HepG2 (cell line): ENCODE results near the gene CPSF7. TPM values are rescaled to one million over a fixed set of nuclear protein-coding genes. Genes with fewer than 3 reads are reported as not detected.

Experiments
- CAMTA2 ChIP-seq: sonication (generic); formaldehyde crosslinking; IDR thresholded peaks from 2 replicates; pipeline ENCODE4 v1.4.0; 2020; ENCODE audit warnings: mild to moderate bottlenecking, missing genetic modification reagents, borderline replicate concordance
- GLI4 ChIP-seq: sonication (generic); formaldehyde crosslinking; IDR thresholded peaks from 2 replicates; pipeline ENCODE4 v1.5.1; 2020; ENCODE audit warnings: missing genetic modification reagents, mild to moderate bottlenecking, moderate library complexity, borderline replicate concordance
- MEIS1 ChIP-seq: sonication (generic); formaldehyde crosslinking; IDR thresholded peaks from 2 replicates; pipeline ENCODE4 v1.9.0; 2021; ENCODE audit warnings: mild to moderate bottlenecking, missing genetic modification reagents, moderate library complexity, borderline replicate concordance
- NRL ChIP-seq: sonication (generic); formaldehyde crosslinking; IDR thresholded peaks from 2 replicates; pipeline ENCODE4 v1.5.0; 2020; ENCODE audit warnings: missing genetic modification reagents, mild to moderate bottlenecking, moderate library complexity, borderline replicate concordance
- TCF12 ChIP-seq, 2 experiments: fragments of 450-650 bp in 1 of 2; sonication (generic) in 1 of 2; formaldehyde crosslinking in 1 of 2; IDR thresholded peaks; 2 replicates each; pipeline versions ENCODE4 v1.6.1 to v1.8.0; 2017 to 2022; ENCODE audit warnings: antibody characterized with exemption in 1 of 2, mild to moderate bottlenecking in 1 of 2, missing genetic modification reagents in 1 of 2, moderate library complexity in 1 of 2
- ZNF143 ChIP-seq: sonication (generic); formaldehyde crosslinking; IDR thresholded peaks from 2 replicates; pipeline ENCODE4 v1.4.0; 2020; ENCODE audit warnings: missing genetic modification reagents
- ZNF264 ChIP-seq: sonication (generic); formaldehyde crosslinking; IDR thresholded peaks from 2 replicates; pipeline ENCODE4 v1.4.0; 2020; ENCODE audit warnings: missing genetic modification reagents
- ZNF281 ChIP-seq: sonication (generic); formaldehyde crosslinking; IDR thresholded peaks from 2 replicates; pipeline ENCODE4 v1.4.0; 2020; ENCODE audit warnings: missing genetic modification reagents, borderline replicate concordance
- ZNF317 ChIP-seq: sonication (generic); formaldehyde crosslinking; IDR thresholded peaks from 2 replicates; pipeline ENCODE4 v1.5.0; 2020; ENCODE audit warnings: mild to moderate bottlenecking, missing genetic modification reagents
- ZNF326 ChIP-seq: sonication (generic); formaldehyde crosslinking; IDR thresholded peaks from 2 replicates; pipeline ENCODE4 v1.4.0; 2020; ENCODE audit warnings: missing genetic modification reagents, borderline replicate concordance
- ZNF33B ChIP-seq: sonication (generic); formaldehyde crosslinking; IDR thresholded peaks from 2 replicates; pipeline ENCODE4 v1.5.1; 2020; ENCODE audit warnings: mild to moderate bottlenecking, missing genetic modification reagents
- ZNF441 ChIP-seq: sonication (generic); formaldehyde crosslinking; IDR thresholded peaks from 2 replicates; pipeline ENCODE4 v1.7.0; 2021; ENCODE audit warnings: missing genetic modification reagents, borderline replicate concordance
- ZNF747 ChIP-seq: sonication (generic); formaldehyde crosslinking; IDR thresholded peaks from 2 replicates; pipeline ENCODE4 v1.8.1; 2023; ENCODE audit warnings: missing genetic modification reagents, mild to moderate bottlenecking, borderline replicate concordance
- polyA plus RNA-seq, 8 experiments: library from polyadenylated mRNA; depleted of rRNA in 3 of 8; stranded (reverse) in 7 of 8; unstranded in 1 of 8; fragments of >200 nt; fragmentation: Illumina TruSeq in 4 of 8; extraction: Trizol in 4 of 8; gene quantifications; 2 replicates each; pipeline versions ENCODE4 v1.2.1 to v1.2.3, GENCODE V29; 2011 to 2016; ENCODE audit warnings: low read depth in 4 of 8, missing spikeins in 1 of 8, mixed read lengths in 1 of 8; ENCODE audit not compliant: insufficient read depth in 1 of 8
- total RNA-seq, 5 experiments: library from RNA; depleted of rRNA; stranded (reverse); fragments of >200 nt; fragmentation: Illumina TruSeq; extraction: Trizol; gene quantifications; 2 replicates each; pipeline ENCODE4 v1.2.3, GENCODE V29; 2016; ENCODE audit warnings: low read depth in 1 of 5
- TF ChIP-seq, protein P1 (sequence below), 2 experiments: IDR thresholded peaks; 2 replicates each; pipeline ENCODE4 v1.6.1; 2011 to 2012; ENCODE audit warnings: low read length in 2 of 2, borderline replicate concordance in 1 of 2, low read depth in 1 of 2, mild to moderate bottlenecking in 1 of 2, moderate library complexity in 1 of 2
- TF ChIP-seq, protein P2 (sequence below): sonication (generic); formaldehyde crosslinking; IDR thresholded peaks from 2 replicates; pipeline ENCODE4 v1.8.1; 2023; ENCODE audit warnings: mild to moderate bottlenecking, missing genetic modification reagents
- TF ChIP-seq, protein P3 (sequence below): sonication (generic); formaldehyde crosslinking; IDR thresholded peaks from 2 replicates; pipeline ENCODE4 v1.8.1; 2022; ENCODE audit warnings: low read depth, mild to moderate bottlenecking, missing genetic modification reagents

The CPSF7 gene
- total and polyA plus RNA-seq, 2 of the 13 experiments (the other 11 are each of a cell fraction or from before 2014, with no cell fraction given), result 34.1 to 36.8 TPM

- TF ChIP-seq ZNF326 (CRISPR knock-in tag), result no peak
- TF ChIP-seq, protein P1, sequence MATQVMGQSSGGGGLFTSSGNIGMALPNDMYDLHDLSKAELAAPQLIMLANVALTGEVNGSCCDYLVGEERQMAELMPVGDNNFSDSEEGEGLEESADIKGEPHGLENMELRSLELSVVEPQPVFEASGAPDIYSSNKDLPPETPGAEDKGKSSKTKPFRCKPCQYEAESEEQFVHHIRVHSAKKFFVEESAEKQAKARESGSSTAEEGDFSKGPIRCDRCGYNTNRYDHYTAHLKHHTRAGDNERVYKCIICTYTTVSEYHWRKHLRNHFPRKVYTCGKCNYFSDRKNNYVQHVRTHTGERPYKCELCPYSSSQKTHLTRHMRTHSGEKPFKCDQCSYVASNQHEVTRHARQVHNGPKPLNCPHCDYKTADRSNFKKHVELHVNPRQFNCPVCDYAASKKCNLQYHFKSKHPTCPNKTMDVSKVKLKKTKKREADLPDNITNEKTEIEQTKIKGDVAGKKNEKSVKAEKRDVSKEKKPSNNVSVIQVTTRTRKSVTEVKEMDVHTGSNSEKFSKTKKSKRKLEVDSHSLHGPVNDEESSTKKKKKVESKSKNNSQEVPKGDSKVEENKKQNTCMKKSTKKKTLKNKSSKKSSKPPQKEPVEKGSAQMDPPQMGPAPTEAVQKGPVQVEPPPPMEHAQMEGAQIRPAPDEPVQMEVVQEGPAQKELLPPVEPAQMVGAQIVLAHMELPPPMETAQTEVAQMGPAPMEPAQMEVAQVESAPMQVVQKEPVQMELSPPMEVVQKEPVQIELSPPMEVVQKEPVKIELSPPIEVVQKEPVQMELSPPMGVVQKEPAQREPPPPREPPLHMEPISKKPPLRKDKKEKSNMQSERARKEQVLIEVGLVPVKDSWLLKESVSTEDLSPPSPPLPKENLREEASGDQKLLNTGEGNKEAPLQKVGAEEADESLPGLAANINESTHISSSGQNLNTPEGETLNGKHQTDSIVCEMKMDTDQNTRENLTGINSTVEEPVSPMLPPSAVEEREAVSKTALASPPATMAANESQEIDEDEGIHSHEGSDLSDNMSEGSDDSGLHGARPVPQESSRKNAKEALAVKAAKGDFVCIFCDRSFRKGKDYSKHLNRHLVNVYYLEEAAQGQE (IDR thresholded peaks at IDR 0.05; ENCODE audit: borderline replicate concordance in 1 of 2, low read depth in 1 of 2, low read length in 2 of 2), result no peak; a peak in 1 of 4 replicates
- TF ChIP-seq CAMTA2, result peak; percentile 95
- TF ChIP-seq, protein P2, sequence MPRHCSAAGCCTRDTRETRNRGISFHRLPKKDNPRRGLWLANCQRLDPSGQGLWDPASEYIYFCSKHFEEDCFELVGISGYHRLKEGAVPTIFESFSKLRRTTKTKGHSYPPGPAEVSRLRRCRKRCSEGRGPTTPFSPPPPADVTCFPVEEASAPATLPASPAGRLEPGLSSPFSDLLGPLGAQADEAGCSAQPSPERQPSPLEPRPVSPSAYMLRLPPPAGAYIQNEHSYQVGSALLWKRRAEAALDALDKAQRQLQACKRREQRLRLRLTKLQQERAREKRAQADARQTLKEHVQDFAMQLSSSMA (CRISPR knock-in tag), result peak; percentile 64
- no peak for TF ChIP-seq TCF12 (IDR thresholded peaks at IDR 0.05)
- peak; percentile 89 for TF ChIP-seq TCF12 (CRISPR knock-in tag; IDR thresholded peaks at IDR 0.05)
- peak; percentile 70; the same call in 1 of the 2 replicates for TF ChIP-seq ZNF264
- peak; percentile 71; the same call in 1 of the 2 replicates for TF ChIP-seq GLI4 (CRISPR knock-in tag)
- peak; percentile 99 for TF ChIP-seq ZNF317 (CRISPR knock-in tag)
- 0 out of 2 replicates have a peak, but pooled peaks have one; percentile 49 for TF ChIP-seq MEIS1
- TF ChIP-seq ZNF33B, result peak; percentile 51; the same call in 1 of the 2 replicates
- TF ChIP-seq ZNF747 (CRISPR knock-in tag), result no peak; the same call in 1 of the 2 replicates
- peak; percentile 92 for TF ChIP-seq ZNF143
- TF ChIP-seq ZNF441 (CRISPR knock-in tag), result peak; percentile 48; the same call in 1 of the 2 replicates
- TF ChIP-seq, protein P3, sequence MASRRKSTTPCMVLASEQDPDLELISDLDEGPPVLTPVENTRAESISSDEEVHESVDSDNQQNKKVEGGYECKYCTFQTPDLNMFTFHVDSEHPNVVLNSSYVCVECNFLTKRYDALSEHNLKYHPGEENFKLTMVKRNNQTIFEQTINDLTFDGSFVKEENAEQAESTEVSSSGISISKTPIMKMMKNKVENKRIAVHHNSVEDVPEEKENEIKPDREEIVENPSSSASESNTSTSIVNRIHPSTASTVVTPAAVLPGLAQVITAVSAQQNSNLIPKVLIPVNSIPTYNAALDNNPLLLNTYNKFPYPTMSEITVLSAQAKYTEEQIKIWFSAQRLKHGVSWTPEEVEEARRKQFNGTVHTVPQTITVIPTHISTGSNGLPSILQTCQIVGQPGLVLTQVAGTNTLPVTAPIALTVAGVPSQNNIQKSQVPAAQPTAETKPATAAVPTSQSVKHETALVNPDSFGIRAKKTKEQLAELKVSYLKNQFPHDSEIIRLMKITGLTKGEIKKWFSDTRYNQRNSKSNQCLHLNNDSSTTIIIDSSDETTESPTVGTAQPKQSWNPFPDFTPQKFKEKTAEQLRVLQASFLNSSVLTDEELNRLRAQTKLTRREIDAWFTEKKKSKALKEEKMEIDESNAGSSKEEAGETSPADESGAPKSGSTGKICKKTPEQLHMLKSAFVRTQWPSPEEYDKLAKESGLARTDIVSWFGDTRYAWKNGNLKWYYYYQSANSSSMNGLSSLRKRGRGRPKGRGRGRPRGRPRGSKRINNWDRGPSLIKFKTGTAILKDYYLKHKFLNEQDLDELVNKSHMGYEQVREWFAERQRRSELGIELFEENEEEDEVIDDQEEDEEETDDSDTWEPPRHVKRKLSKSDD (CRISPR knock-in tag), result 0 out of 2 replicates have a peak, but pooled peaks have one; percentile 63
- peak; percentile 46; the same call in 1 of the 2 replicates for TF ChIP-seq NRL (CRISPR knock-in tag)
- no peak; the same call in 1 of the 2 replicates for TF ChIP-seq ZNF281
These were observed 67.8 kb downstream of the CPSF7 start, which contains the start of the genes CYB561A3 and TMEM138 (continued) for GRCh38 chr11:61361741-61362541.
